ENCODE results near the gene VWA3A.
"Not testable (repeated sequence)": the region's sequence is repeated elsewhere in the genome, so short reads cannot be mapped to it uniquely, and the experiment has no call there.

The VWA3A gene, protein sequence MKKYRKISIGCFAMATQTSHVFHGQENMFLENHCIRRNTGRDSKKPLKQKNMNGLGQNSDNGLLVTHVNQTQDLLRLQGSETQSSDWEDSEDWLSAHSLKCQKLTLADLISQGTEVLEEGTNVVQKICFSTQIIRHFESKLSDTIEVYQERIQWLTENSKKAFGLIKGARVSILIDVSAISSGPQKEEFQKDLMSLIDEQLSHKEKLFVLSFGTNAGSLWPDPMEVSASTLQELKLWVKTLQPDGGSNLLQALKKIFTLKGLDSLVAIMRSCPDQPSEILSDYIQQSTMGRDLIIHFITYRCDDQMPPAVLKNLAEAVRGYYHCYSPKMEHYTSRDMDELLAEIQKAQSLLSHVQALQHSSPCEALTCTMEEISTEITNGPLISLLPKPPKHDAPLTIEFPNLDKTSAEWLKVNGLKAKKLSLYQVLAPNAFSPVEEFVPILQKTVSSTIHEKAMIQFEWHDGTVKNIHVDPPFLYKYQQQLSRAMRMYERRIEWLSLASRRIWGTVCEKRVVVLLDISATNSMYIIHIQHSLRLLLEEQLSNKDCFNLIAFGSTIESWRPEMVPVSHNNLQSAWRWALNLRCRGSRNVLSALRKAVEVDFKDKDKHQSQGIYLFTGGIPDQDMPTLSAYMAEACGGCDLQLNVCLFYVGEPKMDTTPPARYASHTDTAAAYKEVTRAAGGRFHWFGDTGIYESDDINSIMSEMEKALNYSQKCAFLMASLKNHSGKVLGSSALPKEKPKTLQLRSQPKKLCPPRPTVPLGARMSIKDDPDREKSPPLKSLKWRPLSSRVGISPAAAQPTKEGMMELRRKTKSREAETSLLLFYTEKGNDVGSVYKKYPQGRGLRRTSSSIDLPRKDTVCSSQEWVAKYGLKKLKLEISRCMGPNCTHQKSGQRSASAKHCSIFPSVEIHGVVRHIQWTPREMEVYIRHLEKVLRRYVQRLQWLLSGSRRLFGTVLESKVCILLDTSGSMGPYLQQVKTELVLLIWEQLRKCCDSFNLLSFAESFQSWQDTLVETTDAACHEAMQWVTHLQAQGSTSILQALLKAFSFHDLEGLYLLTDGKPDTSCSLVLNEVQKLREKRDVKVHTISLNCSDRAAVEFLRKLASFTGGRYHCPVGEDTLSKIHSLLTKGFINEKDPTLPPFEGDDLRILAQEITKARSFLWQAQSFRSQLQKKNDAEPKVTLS

DNA sequence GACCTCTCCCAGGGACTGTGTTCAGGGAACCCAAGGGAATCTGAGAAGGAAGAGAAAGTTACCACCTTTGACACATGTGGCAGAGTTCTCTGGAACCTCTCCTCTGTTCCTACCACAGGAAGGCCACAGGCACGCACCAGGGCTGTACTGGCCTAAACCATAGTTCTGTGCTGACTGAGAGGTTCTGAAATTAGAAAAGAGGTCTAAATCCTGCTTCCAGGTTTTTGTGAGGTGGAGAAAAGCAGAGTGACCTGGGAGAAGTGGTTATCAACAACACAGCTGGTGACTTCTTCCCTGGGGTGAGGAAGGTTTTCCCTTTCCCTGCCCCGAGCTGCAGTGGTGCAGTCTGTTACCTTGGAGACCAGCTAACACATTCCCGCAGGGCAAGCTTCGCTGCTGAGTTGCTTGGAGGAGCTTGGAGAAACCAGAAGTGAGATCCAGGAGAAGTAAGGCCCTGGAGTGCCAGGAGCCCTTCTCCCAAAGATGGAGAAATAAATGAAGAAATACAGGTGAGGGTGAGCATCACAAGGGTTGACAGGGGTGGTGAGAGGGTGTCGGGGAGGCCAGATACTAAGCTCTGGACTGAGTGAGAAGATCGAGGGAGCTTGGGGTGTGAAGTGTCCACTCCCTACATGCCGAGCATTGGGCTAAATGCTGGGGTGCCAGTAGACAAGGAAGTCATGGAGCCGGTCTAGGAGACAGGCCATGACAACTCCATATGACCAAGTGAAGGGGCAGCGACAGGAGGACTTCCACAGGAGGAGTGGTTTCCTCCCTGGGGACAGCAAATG lies at the start of gene VWA3A:
Gene VWA3A, plus strand, starts transcription at position 399 of the 791 bp plus-strand sequence. Its CDS starts 97 bp downstream, at position 496.
- no peak for DNase-seq (ENCODE audit: low read depth in 2 of 2, low spot score in 1 of 2)

DNA sequence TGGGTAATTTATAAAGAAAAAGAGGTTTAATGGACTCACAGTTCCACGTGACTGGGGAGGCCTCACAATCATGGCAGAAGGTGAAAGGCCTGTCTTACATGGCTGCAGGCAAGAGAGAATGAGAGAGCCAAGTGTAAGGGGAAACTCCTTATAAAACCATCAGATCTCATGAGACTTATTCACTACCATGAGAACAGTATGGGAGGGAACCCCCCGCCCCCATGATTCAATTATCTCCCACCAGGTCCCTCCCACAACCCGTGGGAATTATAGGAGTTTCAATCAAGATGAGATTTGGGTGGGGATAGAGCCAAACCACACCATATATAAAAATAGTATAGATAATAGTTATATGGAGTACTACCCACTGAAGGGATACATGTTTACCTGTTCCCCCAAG lies 48.5 kb upstream of the VWA3A start:
- not testable (repeated sequence) for DNase-seq (ENCODE audit: low read depth in 2 of 2, low spot score in 1 of 2)

DNA sequence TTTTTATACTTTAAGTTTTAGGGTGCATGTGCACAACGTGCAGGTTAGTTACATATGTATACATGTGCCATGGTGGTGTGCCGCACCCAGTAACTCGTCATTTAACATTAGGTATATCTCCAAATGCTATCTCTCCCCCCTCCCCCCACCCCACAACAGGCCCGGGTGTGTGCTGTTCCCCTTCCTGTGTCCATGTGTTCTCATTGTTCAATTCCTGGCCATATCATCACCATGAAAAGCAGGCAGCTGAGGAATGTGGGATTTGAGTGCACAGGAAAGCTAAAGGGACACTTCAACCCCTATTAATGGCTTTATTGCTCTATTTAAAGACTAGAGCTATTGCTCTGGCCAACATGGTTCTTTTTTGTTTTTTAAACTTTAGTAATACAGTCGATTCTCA lies 46.5 kb upstream of the VWA3A start:
- not testable (repeated sequence) for DNase-seq (ENCODE audit: low read depth in 2 of 2, low spot score in 1 of 2)

DNA sequence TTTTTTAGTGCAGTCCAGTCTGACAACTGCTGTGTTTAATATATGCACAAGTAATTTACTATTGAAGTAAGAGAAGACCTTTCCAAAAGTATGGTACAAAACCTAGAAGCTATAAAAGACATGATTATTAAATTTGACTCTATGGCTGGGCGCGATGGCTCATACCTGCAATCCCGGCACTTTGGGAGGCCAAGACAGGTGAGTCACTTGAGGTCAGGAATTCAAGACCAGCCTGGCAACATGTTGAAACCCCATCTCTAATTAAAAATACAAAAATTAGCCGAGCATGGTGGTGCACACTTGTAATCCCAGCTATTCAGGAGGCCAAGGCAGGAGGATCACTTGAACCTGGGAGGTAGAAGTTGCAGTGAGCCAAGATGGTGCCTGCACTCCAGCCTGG lies 41.4 kb upstream of the VWA3A start:
- no peak for DNase-seq (ENCODE audit: low read depth in 2 of 2, low spot score in 1 of 2)

DNA sequence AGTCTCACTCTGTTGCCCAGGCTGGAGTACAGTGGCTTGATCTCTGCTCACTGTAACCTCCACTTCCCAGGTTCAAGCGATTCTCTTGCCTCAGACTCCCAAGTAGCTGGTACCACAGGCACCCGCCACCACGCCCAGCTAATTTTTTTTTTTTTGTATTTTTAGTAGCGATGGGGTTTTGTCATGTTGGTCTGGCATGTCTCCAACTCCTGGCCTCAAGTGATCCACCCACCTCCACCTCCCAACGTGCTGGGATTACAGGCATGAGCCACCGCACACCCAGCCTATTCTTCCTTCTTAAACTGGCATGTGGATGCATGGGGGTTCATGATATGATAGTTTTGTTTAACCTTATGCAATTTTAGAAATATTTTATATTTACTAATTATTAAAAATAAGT lies 39.4 kb upstream of the VWA3A start:
- no peak for DNase-seq (ENCODE audit: low read depth in 2 of 2, low spot score in 1 of 2)

DNA sequence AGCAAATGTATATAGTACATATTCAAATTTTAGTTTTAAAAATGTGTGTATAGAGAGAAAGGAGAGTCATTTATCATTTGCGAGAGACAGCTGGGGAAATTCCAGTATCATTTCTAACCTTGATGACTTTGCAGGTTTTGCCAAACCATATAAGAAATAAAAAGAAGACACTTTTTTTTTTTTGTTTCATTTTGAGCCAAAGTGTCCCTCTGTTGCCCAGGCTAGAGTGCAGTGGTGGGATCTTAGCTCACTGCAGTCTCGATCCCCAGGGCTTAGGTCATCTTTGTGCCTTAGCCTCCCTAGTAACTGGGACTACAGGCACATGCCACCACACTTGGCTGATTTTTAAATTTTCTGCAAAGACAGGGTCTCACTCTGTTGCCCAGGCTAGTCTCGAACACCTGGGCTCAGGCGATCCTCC lies 38.4 kb upstream of the VWA3A start:
- DNase-seq (ENCODE audit: low read depth in 2 of 2, low spot score in 1 of 2), result no peak

DNA sequence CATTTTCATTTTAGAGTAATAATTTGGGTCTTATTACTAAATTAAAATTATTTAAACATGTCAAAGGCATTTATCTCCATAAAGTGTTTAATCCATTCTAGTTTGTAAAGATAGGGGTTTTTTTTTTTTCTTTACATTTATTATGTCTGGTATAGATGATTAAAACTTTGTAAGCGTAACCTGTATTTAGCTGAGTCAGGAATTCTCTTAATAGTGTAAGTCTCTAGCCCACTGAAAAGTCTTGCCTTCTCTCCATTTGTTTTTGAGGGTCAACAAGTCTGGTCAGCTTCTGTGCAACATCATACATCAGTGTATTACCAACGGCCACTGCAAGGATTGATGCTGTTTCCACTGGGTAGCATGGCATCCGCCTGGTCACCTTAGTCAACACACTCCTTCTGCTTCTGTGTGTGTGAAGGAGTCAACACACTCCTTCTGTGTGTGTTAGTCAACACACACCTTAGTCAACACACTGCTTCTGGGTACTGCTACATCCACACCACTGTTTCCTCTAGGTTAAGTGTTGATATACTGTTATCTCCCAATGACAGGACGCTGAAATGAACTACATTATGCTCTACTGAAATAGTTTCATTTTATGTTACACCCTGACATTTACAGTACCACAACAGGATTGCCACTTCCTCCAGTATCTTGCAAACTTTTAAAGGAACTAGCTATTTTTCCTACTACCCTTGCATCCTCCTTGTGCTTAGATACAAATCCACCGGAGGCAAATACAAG lies 37.3 kb upstream of the VWA3A start:
- no peak for DNase-seq (ENCODE audit: low read depth in 2 of 2, low spot score in 1 of 2)

DNA sequence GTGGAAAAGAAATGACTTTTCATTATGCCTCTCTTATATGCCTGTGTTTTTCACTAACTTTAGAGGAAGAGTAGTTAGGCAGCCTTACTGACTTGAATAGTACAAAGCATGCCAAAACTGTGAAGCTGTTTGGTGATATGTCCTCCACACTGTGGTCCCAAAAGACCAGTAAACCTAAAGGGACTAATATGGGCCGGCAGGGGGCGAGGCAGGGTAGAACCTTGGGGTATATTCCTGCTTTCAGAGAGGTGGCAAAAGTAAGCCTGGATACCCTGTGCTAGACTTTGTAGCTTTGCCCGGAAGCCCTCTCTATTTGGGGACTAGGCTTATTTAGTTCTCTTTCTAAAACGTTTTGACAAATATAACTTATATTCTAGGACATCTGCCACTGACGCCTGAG lies 36.5 kb upstream of the VWA3A start:
- DNase-seq (ENCODE audit: low read depth in 2 of 2, low spot score in 1 of 2), result no peak

DNA sequence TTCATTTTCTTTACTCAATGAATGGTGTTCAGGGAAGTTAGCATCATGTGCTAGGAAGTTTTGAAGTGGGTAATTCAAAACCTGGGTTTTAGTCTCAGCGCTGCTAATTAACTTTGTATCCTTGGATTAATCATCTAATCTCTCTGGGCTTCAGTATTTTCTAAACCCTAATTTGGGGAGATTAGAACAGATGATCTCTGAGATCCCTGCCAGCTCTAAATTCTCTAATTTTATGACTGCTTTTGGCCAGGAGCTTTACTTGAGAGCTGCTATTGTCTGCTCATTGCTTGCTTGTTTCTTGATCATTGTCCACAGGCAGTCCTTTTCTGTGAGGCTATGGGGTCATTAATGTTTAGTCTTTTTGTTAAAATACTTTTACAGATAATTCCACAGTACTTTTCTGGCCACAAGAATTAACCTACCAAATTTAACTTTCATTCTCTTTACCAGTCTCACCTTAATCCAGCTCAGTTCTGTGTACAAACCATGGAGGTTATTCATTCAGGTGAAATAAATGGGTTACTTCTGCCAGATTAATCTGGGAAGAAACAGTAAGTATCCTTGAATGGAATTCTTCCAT lies 28.4 kb upstream of the VWA3A start:
- DNase-seq (ENCODE audit: low read depth in 2 of 2, low spot score in 1 of 2), result no peak

DNA sequence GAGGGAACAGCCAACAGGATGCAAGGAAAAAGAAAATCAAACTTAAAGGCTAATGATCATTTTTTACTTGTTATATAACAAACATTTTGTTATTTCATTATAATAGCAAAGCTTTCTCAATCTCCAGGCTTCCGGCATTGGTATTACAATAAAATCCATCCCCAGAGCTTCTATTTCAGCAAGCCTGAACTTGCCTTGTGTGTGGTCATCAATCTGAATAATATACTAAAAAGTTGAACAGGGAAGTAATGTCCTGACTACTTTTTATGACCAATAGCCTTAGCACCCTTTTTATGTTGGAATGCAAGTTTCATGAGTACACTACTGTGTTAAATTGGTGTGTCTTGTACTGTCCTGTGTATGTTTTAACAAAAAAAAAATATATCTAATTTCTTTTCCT lies 27.1 kb upstream of the VWA3A start:
- DNase-seq (ENCODE audit: low read depth in 2 of 2, low spot score in 1 of 2), result no peak

DNA sequence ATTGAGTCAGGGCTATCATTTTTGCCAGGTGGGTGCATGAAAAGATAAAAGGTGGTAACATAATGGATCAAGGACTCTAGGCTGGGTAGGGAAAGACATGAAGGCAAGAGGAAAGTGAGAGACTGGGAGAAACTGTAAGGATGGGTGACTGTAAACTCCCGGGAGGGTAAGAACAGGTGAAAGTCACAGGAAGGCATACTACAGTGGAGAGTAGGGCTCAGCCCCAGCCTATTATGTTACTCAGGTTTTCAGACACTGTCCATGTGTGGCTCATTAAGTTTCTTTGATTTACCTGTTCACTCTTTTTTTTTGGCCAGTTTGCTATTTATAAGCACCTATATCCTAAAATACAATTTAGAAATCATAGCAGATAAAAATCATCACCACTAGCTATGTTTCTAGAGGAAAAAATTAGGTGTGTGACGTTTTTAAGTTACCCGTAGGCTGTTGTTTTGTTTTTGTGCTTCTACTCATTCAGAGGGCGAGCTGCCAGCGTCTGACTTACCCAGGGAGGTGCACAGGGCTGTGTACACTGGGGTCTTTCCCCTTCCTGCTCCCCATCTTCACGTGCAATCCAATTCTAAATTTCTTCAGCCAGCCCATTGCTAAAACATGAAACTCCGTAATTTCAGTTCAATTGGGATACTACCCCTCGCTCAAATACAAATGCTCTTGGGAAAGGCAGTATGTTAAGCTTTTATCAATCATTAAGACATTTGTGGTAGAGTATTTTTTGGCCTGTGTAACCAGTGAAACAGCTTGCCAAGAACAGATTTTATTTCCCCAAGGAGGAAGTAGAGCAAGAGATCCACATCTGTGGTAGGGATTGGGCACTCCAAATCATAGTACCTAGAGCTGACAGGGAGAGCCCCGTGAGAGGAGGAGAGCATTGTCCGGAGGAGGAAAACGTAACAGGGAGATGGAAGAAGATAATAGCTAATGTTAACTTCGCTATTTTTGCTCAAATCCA lies 21.7 kb upstream of the VWA3A start:
- DNase-seq (ENCODE audit: low read depth in 2 of 2, low spot score in 1 of 2), result no peak

DNA sequence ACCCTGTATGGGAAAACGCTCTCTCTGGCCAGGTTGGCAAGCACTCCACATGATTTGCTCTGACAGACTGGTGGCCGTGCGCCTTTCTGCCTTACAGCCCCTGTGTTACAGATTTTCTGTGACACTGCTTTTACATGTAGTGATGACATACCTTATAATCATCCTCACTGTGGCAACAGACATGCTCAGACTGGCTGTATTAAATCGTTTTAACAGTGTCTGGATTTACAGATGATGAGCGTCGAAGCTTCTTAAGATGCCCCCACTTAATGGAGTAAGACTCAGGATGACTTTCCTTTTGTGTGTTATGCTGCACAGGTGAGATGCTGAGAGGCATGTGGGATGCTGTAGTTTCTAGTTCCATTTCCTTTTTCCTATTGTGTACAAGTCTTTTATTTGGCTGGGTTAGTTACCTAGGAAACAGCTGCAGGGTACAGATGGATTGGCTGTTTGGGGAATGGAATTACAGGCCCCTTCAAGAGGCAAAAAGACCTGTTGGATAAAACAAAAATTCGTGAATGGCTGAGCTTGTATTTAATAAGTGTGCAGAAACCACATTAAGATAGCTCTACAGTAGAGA lies 20.9 kb upstream of the VWA3A start:
- no peak for DNase-seq (ENCODE audit: low read depth in 2 of 2, low spot score in 1 of 2)

DNA sequence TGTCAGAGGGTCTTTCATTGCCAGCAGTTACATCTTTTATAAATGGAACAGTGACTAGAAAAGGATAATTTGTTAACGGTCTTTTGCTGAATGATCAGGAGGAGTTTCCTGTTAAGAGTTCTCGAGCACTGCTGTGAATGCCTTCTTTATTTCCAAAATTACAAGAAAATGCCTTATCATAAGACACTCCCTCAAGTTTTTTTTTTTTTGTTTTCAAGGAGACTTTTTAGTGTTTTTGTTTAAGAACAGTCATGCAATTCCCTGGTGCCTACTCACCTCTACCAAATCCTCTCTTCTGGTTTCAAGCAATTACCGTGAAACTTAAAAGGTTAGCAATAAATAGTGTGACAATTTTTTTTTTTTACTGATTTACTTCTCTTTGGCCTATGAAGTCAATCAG lies 19.0 kb upstream of the VWA3A start:
- no peak for DNase-seq (ENCODE audit: low read depth in 2 of 2, low spot score in 1 of 2)

DNA sequence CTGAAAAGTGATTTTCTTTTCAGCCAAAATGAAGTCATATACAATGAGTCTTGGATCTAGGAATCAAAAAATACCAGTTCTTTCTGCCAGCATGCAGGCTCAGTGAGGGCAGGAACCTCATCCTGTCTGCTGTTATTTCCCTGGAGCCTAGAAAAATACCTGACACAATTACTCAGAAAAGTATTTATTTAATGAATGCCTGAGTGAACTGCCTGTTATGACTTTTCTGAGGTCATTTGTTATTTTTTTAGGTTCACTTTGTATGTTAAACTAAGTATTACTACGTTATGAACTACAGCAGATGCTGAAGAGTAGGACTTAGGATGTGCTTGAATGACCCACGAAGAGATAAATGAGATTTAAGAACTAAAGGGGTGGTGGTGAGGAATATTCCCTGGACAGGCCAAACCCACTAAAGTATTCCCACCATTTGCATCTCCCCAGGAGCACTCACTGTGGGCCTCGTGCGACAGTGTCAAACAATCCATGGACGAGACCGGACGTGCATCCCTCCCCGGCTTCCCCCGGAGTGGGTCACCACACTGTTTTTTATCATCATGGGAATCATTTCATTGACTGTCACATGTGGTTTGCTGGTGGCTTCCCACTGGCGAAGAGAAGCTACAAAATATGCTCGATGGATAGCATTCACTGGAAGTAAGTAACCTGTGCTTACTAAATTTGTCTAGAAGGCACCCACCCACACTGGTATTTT lies 17.1 kb upstream of the VWA3A start:
- no peak for DNase-seq (ENCODE audit: low read depth in 2 of 2, low spot score in 1 of 2)

DNA sequence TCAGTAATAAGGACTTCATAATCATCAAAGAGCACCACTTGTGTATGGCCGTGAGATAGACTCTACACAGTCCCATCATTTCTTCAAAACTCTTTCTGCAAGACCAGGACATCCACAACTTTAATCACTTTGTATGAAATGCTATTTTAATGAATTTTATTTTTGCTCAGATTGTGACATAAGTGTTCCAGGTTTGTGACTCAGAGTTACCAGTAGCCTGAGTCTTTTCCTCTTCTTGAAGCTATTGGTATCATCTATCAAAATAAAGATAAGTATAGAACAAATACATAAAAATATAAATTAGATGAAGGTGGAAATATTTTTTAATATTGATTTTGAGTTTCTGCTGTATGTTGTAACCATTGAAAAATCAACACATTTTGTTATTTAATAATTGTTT lies 16.6 kb upstream of the VWA3A start:
- no peak for DNase-seq (ENCODE audit: low read depth in 2 of 2, low spot score in 1 of 2)

DNA sequence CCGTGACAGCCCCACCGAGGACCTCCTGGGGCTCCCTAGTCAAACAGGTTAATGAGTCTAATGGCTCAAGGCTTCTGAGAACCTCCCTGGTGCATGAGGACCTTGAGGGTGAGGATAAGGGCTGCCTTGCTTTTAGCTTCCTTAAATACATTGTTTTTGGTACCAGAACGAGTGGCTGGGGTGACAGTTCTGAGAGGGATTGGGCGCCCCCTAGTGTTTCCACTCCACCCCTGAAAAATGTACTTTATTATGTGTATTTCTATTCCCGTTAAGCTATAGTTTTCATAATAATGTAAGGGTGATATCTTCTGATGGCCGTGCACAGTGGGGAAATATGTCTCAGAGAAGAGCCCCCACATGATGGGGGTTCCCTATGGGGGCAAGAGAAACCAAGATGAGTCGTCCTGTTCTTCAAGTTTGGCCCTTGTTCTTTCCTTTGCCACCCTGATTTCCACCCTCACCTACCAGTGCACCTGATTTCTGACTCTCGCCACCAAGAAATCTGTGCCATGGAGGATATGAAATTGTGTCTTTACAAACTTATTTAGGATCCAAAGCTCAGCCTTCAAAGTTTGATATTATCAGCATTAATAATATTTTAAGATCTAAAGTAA lies 14.5 kb upstream of the VWA3A start:
- peak; percentile 32 to 60 for DNase-seq (ENCODE audit: low read depth in 2 of 2, low spot score in 1 of 2)

DNA sequence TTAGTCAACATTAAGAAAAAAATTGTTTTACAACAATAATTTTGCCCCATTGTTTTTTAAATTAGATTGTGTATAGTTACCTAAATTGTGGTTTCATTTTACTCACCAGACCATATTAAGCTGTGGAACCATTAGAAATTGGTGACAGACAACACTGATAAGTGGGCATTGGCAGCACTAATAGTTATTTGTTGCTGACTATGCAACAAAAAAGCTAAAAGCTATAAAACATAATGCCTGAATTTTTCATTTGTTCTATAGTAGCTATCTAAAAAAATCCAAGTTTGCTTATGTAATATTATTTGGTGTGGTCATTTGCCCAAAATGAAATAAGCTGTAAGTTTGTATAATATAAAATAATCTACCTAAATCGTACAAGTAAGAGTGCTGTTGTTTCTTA lies 13.7 kb upstream of the VWA3A start:
- DNase-seq (ENCODE audit: low read depth in 2 of 2, low spot score in 1 of 2), result no peak

All from stimulated activated CD8-positive, alpha-beta memory T cell treated with anti-CD3 and anti-CD28 coated beads, Interleukin-4, amount 100 ng/mL, for 4 hours (primary cell).